ENCODE measurements around the gene CCDC188.

GRCh38 chr22:20125201-20126174, 25.4 kb downstream of the CCDC188 start:
- TF ChIP-seq CTCF (conservative IDR thresholded peaks at IDR 0.05), result no peak
- TF ChIP-seq EZH2 (IDR thresholded peaks at IDR 0.05; ENCODE audit: low read depth), result no peak
